ENCODE results near the gene PEX6. TPM values are rescaled to one million over a fixed set of nuclear protein-coding genes. Genes with fewer than 3 reads are reported as not detected.

PEX6 gene
- total and polyA plus RNA-seq, 2 of the 13 experiments (the other 11 are each of a cell fraction or from before 2014, with no cell fraction given) = 5.1 to 6.7 TPM

DNA sequence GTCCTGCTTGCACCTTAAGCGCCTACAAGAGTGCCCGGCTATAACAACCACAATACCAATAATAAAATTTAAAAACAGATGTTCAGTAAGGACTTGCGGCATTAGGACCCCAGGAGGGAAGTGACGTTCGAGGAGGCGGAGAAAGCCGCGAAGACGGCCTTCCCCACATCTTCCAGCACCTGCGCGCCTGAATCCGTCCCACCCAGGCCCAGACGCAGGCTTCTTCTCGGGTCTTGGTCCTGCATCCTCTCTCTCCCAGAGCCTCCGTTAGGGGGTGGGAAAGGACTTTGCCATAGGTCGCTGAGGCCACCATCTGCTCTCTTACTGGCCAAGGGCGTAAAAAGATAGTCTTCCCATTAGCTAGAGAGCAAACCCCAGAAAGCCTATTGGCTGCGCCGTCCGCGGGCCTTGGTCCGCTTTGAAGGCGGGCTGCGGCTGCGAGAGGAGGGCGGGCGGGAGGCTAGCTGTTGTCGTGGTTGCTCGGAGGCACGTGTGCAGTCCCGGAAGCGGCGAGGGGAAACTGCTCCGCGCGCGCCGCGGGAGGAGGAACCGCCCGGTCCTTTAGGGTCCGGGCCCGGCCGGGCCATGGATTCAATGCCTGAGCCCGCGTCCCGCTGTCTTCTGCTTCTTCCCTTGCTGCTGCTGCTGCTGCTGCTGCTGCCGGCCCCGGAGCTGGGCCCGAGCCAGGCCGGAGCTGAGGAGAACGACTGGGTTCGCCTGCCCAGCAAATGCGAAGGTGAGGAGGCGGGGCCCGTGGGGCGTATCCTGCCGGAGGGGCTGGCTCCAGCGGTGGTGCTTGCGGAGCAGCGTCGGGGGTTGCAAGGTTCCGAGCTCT lies 49.8 kb downstream of the PEX6 start, which contains the start of gene CNPY3 (continued):
- TF ChIP-seq, protein P1, sequence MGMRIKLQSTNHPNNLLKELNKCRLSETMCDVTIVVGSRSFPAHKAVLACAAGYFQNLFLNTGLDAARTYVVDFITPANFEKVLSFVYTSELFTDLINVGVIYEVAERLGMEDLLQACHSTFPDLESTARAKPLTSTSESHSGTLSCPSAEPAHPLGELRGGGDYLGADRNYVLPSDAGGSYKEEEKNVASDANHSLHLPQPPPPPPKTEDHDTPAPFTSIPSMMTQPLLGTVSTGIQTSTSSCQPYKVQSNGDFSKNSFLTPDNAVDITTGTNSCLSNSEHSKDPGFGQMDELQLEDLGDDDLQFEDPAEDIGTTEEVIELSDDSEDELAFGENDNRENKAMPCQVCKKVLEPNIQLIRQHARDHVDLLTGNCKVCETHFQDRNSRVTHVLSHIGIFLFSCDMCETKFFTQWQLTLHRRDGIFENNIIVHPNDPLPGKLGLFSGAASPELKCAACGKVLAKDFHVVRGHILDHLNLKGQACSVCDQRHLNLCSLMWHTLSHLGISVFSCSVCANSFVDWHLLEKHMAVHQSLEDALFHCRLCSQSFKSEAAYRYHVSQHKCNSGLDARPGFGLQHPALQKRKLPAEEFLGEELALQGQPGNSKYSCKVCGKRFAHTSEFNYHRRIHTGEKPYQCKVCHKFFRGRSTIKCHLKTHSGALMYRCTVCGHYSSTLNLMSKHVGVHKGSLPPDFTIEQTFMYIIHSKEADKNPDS (CRISPR knock-in tag; IDR thresholded peaks at IDR 0.05) = peak; percentile 94
- no peak for TF ChIP-seq RBM22 (optimal IDR thresholded peaks at IDR 0.05; ENCODE audit: low read length)
- peak; percentile 100 for TF ChIP-seq ZFP36L1 (CRISPR knock-in tag; IDR thresholded peaks at IDR 0.05)
- TF ChIP-seq ADNP (CRISPR knock-in tag; IDR thresholded peaks at IDR 0.05) = no peak
- TF ChIP-seq KDM4B (CRISPR knock-in tag; IDR thresholded peaks at IDR 0.05) = 0 out of 2 replicates have a peak, but pooled peaks have one; percentile 77
- TF ChIP-seq ZIK1 (CRISPR knock-in tag; IDR thresholded peaks at IDR 0.05; ENCODE audit: borderline replicate concordance, low read depth) = peak; percentile 87; the same call in 1 of the 2 replicates
- TF ChIP-seq ZNF44 (CRISPR knock-in tag; IDR thresholded peaks at IDR 0.05) = peak; percentile 96
- TF ChIP-seq, protein P2, sequence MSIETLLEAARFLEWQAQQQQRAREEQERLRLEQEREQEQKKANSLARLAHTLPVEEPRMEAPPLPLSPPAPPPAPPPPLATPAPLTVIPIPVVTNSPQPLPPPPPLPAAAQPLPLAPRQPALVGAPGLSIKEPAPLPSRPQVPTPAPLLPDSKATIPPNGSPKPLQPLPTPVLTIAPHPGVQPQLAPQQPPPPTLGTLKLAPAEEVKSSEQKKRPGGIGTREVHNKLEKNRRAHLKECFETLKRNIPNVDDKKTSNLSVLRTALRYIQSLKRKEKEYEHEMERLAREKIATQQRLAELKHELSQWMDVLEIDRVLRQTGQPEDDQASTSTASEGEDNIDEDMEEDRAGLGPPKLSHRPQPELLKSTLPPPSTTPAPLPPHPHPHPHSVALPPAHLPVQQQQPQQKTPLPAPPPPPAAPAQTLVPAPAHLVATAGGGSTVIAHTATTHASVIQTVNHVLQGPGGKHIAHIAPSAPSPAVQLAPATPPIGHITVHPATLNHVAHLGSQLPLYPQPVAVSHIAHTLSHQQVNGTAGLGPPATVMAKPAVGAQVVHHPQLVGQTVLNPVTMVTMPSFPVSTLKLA (IDR thresholded peaks at IDR 0.05) = peak; percentile 98
- TF ChIP-seq, protein P3, sequence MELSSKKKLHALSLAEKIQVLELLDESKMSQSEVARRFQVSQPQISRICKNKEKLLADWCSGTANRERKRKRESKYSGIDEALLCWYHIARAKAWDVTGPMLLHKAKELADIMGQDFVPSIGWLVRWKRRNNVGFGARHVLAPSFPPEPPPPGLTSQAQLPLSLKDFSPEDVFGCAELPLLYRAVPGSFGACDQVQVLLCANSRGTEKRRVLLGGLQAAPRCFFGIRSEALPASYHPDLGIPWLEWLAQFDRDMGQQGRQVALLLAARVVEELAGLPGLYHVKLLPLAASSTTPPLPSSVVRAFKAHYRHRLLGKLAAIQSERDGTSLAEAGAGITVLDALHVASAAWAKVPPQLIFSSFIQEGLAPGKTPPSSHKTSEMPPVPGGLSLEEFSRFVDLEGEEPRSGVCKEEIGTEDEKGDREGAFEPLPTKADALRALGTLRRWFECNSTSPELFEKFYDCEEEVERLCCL (CRISPR knock-in tag; IDR thresholded peaks at IDR 0.05; ENCODE audit: borderline replicate concordance) = peak; percentile 94
- TF ChIP-seq GATA4 (IDR thresholded peaks at IDR 0.05; ENCODE audit: borderline replicate concordance, low read depth) = peak; percentile 46; the same call in 1 of the 2 replicates
- TF ChIP-seq, protein P4, sequence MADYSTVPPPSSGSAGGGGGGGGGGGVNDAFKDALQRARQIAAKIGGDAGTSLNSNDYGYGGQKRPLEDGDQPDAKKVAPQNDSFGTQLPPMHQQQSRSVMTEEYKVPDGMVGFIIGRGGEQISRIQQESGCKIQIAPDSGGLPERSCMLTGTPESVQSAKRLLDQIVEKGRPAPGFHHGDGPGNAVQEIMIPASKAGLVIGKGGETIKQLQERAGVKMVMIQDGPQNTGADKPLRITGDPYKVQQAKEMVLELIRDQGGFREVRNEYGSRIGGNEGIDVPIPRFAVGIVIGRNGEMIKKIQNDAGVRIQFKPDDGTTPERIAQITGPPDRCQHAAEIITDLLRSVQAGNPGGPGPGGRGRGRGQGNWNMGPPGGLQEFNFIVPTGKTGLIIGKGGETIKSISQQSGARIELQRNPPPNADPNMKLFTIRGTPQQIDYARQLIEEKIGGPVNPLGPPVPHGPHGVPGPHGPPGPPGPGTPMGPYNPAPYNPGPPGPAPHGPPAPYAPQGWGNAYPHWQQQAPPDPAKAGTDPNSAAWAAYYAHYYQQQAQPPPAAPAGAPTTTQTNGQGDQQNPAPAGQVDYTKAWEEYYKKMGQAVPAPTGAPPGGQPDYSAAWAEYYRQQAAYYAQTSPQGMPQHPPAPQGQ (CRISPR knock-in tag; IDR thresholded peaks at IDR 0.05; ENCODE audit: borderline replicate concordance) = no peak
- peak; percentile 45; the same call in 1 of the 2 replicates for TF ChIP-seq NCOR1 (IDR thresholded peaks at IDR 0.05; ENCODE audit: borderline replicate concordance, low read length)
- TF ChIP-seq, protein P5, sequence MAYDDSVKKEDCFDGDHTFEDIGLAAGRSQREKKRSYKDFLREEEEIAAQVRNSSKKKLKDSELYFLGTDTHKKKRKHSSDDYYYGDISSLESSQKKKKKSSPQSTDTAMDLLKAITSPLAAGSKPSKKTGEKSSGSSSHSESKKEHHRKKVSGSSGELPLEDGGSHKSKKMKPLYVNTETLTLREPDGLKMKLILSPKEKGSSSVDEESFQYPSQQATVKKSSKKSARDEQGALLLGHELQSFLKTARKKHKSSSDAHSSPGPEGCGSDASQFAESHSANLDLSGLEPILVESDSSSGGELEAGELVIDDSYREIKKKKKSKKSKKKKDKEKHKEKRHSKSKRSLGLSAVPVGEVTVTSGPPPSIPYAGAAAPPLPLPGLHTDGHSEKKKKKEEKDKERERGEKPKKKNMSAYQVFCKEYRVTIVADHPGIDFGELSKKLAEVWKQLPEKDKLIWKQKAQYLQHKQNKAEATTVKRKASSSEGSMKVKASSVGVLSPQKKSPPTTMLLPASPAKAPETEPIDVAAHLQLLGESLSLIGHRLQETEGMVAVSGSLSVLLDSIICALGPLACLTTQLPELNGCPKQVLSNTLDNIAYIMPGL (CRISPR knock-in tag; IDR thresholded peaks at IDR 0.05; ENCODE audit: borderline replicate concordance in 1 of 2, low read depth in 1 of 2) = peak; percentile 92 to 94; a peak in 3 of 4 replicates
- peak; percentile 39; the same call in 1 of the 2 replicates for TF ChIP-seq RCOR2 (CRISPR knock-in tag; IDR thresholded peaks at IDR 0.05)
- peak; percentile 95; the same call in 1 of the 2 replicates for TF ChIP-seq ZNF816 (CRISPR knock-in tag; IDR thresholded peaks at IDR 0.05; ENCODE audit: borderline replicate concordance)
- TF ChIP-seq SP4 (CRISPR knock-in tag; IDR thresholded peaks at IDR 0.05) = peak; percentile 97
- TF ChIP-seq PHF21A (CRISPR knock-in tag; IDR thresholded peaks at IDR 0.05) = peak; percentile 99
- TF ChIP-seq MTA3 (CRISPR knock-in tag; IDR thresholded peaks at IDR 0.05) = no peak
- peak; percentile 97; the same call in 1 of the 2 replicates for TF ChIP-seq ZFP41 (CRISPR knock-in tag; IDR thresholded peaks at IDR 0.05; ENCODE audit: borderline replicate concordance)

Data from HepG2 (cell line).